Suprapubic skin (tissue), 4 donors: ENCODE results near the gene EIF1AD.

Experiments used
- POLR2A ChIP-seq, 2 donors: fragments of 450-650 bp; IDR thresholded peaks; one replicate each; pipeline ENCODE4 v1.6.1; 2017; ENCODE audit warnings: antibody characterized with exemption in 2 of 2, mild to moderate bottlenecking in 2 of 2, moderate library complexity in 2 of 2
- POLR2AphosphoS5 ChIP-seq, 3 donors: sonication (generic); formaldehyde crosslinking; IDR thresholded peaks; one replicate each; pipeline ENCODE4 v1.6.1; 2017; ENCODE audit warnings: antibody characterized with exemption in 3 of 3

DNA sequence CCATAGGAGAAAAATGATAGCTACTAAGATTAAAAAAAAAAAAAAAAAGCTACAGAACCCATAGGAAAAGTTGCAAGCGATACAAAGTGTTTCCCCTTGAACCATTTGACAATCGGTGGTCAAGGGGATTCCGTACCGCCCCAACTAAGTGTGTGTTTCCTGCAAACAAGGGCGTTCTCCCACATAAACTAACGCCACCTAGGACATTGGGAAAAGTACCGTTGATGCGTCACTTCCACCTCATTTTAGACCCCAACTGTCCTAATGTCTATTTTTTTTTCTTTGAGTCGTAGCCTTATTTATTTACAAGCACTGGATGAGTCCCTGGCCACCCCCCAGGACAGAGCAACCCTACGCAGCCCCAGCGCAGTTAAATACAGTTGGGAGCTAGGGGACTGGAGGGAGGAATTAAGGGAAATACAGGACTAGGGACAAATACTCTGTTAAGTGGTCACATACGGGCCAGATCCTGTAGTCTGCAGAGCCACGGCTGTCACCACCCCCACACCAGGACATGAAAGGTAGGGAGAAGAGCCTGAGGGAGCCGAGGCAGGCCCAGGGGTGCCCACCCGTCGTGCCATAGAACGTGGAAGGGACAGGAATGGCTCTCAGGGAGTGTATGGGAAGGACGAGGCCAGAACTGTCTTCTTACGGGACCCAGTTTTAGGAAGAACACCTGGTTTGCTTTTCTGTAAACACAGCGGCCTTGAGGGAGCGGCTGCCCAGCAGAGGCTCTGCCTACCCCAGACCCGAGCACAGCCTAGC is 19.0 kb downstream of the EIF1AD start:
- TF ChIP-seq POLR2A (IDR thresholded peaks at IDR 0.05): no peak
- no peak for TF ChIP-seq POLR2AphosphoS5 (IDR thresholded peaks at IDR 0.05)
